ENCODE results near the gene DVL1.
A peak's percentile ranks its signal among the peaks of the same experiment; 100 is the strongest.

DNA sequence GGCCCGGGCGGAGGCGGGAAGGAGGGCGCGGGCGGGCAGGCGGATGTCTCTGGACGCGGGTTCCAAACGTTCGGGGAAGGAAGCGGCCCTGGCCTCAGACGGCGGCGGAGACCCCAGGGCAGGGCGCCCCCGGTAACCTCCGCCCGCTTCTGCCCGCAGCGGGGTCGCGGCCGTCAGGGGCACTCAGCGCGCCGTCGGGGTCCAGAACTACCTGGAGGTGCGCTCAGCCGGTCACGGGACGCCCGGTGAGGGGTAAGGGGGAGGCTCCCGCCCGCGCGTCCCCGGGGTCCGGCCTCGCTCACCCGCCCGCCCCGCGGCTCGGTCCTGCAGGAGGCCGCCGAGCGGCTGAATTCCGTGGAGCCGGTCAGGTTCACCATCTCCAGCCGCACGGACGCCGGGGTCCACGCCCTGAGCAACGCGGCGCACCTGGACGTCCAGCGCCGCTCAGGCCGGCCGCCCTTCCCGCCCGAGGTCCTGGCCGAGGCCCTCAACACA, 40.4 kb downstream of the DVL1 start:
- TF ChIP-seq TAF1 (IDR thresholded peaks at IDR 0.05; ENCODE audit: borderline replicate concordance, low read depth, low read length) (0 out of 2 replicates have a peak, but pooled peaks have one; percentile 12), POLR2AphosphoS5 (IDR thresholded peaks at IDR 0.05; ENCODE audit: low read depth, low read length) (no peak)

Data from GM12892 (cell line).